Stimulated activated CD4-positive, alpha-beta T cell treated with anti-CD3 and anti-CD28 coated beads, Interleukin-15, amount 100 ng/mL, for 24 hours (primary cell): ENCODE results near the gene GSG1L.

Experiments used
- DNase-seq: peaks from one replicate; pipeline ENCODE4 v3.0.0-alpha.2; 2020

Gene GSG1L

GRCh38 chr16:27767971-27768591, 295.4 kb downstream of the GSG1L start:
- DNase-seq, result no peak

DNA sequence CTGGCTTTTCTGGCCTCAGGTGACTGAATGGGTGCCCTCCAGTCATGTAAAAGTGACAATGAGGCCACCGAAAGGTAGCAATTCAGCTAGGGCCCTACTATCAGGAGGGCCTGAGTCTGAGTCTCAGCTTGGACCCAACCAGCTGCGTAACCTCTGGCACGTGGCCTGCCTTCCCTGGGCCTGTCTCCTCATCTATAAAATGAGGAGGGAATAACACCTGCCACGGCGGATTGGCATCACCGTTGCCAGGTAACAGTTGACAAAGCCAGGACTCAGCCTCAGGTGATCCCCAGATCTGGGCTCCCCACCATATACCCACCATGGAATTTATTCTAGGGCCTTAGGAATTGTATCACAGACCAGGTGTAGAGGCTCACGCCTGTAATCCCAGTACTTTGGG, 296.4 kb downstream of the GSG1L start:
- no peak for DNase-seq

DNA sequence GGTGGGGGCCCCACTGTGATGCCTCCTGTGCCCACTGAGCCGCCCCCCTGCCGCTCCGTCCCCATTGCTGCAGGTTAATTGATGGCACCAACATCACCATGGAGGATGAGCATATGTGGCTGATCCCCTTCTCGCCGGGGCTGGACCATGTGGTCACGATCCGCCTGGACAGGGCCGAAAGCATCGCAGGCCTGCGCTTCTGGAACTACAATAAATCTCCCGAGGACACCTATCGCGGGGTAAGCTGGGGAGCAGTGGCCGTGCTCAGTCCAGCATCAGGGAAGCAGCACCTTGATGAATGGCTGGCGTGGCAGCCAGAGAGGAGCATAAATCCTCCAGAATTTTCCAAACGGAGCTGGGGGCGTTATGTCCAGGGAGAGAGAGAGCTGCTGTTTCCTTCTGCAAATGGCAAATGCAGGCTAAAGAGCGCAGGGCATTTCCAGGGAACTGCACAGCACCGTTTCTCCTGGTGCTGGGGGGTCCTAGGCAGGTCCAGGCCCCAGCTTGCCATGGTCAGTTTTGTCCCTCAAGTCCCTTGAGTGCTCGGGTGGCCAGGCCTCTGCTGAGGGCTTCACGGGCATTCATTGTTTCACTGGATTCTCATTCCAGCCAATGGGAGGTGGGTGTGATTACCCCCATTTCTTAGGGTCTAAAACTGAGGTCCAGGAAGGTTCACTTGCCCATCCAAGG, 297.1 kb downstream of the GSG1L start:
- DNase-seq, result no peak

DNA sequence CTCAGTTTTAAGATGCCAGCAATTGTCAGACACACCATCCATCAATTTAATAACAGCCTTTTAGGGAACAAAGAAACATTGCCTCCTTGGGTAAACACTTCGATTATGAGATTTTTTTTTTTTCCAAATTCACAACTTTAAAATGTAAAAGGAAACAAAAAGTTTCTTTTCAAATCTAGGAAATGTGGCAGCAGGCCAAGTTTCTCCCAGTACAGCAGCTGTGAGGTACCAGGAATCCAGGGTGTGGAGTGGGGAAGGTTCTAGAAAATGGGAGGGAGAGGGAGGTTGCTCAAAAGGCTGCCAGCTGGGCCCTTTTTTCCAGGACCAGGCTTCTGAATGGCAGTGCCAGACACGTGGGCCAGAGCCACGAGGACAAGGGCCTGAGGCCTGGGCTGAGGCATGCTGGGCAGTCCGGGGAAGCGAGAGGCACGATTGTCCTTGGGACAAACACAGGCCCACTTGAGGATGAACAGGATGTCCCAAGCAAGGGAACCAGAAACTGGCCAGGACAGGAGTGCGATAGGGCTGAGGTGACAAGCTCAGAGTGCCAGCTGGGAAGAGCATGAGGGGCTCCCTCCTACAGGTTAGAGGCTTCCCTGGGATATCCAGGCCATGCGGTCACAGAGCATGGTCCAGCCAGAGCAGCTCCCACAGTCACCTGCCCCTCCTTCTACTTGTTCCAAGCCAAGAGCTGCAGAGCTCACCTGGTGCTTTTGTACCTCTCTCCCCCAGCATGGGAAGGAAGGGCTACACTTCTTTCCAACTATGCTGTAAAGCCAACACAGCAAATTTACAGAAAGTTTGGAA, 298.4 kb downstream of the GSG1L start:
- DNase-seq, result no peak

GRCh38 chr16:27764427-27764826, 299.1 kb downstream of the GSG1L start:
- DNase-seq, result no peak

DNA sequence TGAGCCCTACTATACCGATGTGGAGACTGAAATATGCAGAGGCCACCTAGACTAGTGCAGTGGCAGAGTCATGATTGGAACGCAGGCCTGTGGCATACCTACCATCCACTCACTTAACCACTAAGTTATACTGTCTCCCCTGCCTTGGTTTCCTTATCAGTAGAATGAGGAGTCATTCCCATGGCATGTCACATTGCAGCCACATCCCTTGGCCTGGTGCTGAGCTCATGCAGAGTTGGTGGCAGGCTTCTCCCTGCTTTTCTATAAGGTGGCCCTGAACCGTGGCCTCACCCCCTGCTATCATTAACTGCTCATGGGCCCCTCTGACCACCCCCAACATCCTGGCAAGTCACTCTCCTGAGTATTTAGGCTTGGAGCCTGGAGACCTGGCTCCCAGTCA, 301.1 kb downstream of the GSG1L start:
- DNase-seq, result no peak

DNA sequence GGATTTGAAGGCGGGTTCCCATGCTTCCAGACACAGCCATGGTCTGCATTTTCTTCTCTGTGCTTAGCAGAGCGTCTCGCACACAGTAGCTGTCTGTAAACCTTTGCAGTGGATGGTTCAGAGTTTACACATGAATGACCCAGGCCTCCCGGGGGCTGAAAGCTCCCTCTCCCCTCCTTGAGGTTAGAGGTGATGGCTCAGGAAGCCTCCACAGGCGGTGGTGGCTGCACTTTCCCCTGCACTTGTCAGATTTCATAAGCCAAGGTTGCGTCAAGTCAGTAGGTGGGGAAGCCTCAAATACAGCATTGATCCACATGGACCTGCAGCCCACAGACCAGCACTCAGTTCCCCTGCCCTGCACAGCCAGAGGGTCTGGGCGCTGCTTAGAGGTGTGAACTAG, 301.7 kb downstream of the GSG1L start:
- no peak for DNase-seq

DNA sequence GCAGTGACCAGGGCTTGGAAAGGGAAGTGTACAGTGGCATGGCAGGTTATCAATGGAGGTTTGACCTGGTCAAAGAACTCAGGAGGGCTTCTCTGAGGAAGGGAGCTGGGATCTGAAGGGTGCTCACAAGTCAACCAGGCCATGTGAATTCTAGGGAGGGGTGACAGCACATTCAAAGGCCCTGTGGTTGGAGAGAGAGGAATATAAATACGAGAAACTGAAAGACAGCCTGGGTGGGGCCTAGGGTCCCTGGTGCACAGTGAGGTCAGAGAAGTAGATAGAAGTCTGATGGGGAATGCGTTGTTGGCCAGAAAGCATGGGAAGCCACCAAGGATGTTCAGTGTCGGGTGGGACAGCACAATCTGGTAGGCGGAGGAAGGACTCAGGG, 302.7 kb downstream of the GSG1L start:
- no peak for DNase-seq

DNA sequence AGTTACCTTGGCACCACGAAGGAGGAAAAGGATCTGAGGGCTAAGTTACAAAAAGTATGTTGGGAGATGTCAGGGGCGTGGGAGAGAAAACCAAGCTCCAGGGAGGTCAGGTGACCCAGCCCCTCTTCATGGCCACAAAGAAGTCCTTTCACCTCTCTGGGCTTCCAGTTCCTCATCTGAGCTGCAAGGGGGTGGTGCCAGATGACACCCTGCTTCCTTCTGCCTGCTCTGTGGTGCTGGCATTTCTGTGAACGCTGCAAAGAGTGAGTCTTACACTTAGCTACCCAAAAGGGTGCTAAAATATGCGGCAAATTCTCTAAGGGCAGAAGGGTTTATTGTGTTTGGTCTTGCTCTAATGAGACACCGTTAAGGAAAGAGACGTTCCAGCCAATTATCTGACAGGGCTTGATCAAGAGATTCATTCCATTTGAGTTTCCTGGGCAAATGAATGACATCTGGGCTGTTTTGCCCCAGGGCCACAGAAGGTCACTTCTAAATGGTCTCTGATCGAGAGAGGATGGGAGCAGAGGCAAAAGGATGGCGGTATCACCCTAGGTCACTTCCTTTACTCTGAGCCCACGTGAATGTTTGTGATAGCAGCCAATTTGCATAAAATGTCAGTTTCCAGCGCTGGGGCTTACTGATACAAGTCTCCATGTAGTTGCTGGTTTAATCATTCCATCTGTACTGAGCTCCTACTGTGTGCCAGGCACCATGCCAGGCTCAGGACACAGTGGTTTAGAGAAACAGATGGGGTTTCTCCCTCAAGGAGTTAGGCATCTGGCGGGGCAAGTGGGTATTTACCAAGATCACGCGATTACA, 303.3 kb downstream of the GSG1L start:
- no peak for DNase-seq

GRCh38 chr16:27759301-27759871, 304.1 kb downstream of the GSG1L start:
- no peak for DNase-seq

- DNase-seq, result no peak
Measured at GRCh38 chr16:27758544-27758943, 305.0 kb downstream of the GSG1L start.

DNA sequence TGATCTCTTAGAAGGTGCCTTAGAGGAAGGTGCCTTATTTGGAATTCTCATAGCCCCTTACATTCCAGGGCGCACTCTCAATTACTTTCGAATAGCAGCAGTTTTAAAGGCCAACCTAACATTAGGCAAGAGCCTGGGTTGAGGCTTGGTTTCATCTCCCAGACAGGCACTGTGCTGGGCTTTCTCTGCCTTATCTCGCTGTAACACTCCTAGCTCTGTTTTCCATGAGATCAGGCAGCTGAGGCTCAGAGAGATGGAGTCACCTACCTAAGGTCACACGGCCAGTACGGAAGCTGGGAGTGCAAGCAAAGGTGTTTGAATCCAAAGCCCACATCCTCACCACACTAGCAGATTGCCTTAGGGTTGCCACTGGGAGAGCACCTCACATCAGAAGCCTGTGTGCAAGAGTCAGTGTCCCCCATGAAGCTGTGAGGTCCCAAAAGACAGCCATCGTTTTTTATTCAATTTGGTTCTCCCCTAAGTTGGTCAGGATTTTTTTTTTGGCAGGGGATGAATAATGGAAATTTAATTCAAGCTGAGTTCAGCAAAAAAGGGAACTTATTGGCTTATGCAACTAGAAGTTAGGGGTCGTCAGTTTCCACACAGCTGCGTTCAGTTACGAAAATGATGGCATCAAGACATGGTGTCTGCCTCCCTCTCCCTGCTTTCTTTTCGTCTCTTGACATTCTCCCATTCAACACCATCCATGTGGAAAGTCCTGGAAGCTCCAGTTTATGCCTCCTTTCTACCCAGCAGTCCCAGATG, 307.1 kb downstream of the GSG1L start:
- DNase-seq, result no peak

DNA sequence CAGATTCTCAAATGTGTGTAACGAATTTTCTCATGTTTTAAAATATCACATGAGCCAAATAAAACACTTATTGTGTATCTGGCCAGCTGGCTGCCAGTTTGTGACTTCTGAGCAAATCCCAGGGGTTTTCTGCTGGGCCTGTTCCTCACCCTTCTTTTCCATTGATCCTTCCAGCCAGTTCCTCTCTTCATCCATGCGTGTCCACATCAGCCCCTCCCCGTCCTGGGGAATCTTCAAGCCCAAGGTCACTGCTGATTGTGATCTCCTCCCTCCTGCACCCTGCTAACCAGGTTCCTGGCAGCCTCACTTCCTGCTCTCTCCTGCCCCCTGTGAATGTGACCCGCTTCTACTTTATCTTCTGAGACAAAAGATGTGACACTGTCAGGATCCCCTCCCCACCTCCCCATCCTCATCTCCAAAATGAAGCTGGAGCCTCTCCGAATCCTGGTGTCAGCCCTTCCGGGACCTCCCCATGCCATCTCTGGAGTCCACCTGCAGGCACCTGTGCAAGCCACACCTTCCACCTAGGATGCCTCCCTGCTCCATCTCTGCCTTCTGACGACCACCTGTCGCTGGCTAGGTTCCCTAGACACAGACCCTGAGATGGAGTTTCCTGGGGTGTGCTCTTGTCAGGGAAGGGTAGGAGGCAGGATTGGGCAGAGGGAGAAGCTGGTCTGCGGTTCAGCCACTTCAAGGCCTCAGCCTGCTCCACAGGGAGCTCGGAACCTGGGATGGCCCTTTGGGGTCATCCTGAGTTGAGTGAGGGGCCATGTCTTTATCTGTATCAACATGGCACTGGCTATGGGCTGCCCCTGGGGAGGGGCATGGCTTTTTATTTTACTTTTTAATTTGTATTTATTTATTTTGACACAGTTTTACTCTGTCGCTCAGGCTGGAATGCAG, 308.5 kb downstream of the GSG1L start:
- no peak for DNase-seq

- no peak for DNase-seq
Measured at GRCh38 chr16:27753563-27753962, 310.0 kb downstream of the GSG1L start.

DNA sequence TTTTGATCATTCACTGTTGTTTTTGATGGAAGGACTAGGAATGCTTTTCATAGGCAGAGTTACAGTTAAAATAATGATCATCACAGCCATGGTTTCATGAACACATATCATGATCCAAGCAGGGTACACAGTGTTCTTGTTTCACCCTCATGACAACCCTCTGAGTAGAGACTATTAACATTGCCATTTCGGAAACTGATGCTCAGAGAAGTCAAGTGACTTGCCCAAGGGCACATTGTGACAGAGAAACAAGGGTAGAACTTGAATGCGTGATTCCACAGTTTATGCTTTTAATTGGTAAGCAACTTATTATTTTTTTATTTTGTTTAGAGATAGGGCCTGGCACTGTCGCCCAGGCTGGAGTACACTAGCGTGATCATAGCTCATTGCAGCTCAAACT, 311.3 kb downstream of the GSG1L start:
- no peak for DNase-seq

DNA sequence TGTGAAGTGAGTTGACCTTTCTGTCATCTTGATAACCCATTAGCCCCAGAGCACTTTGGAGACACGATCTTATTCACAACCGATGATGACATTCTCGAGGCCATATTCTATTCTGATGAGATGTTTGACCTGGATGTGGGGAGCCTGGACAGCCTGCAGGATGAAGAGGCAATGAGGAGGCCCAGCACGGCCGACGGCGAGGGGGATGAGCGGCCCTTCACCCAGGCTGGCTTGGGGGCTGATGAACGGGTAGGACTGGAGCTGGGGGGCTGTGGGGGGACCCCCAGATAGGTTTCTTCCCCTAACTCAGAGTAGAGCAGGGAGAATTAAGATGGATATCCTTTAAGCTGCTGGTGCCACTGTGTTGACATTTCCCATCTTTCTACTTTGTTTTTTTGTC, 311.8 kb downstream of the GSG1L start:
- no peak for DNase-seq

DNA sequence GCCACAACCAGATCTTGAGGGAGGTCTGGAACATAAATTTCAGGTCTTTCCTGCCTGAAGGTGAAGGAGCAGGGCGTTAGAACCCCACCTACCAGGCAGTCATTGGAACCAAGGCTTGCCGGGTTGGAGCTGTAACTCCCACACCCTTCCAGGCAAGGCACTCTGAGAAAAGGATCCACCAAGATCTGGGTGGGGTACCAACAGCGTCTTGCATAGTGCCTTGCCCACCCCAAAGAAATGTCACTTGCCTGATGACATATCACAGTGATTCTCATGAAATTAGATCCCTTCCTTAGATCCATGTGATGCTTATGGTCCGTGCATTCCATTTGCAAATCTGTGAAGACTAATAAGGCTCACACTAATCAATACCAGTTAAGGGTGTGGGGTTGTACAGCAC, 312.3 kb downstream of the GSG1L start:
- no peak for DNase-seq

DNA sequence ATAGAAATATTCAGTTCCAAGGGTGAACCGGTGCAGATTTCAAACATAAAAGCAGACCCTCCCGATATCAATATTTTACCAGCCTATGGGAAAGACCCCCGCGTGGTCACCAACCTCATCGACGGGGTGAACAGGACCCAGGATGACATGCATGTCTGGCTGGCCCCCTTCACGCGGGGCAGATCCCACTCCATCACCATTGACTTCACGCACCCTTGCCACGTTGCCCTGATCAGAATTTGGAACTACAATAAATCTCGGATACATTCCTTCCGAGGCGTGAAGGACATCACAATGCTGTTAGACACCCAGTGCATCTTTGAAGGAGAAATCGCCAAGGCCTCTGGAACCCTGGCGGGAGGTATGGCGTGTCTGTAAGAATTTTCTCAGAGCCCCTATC, 313.6 kb downstream of the GSG1L start:
- no peak for DNase-seq

GRCh38 chr16:27749547-27749875, 314.0 kb downstream of the GSG1L start:
- DNase-seq, result no peak

- peak; percentile 37 for DNase-seq
Measured at GRCh38 chr16:27748868-27749546, 314.5 kb downstream of the GSG1L start.

DNA sequence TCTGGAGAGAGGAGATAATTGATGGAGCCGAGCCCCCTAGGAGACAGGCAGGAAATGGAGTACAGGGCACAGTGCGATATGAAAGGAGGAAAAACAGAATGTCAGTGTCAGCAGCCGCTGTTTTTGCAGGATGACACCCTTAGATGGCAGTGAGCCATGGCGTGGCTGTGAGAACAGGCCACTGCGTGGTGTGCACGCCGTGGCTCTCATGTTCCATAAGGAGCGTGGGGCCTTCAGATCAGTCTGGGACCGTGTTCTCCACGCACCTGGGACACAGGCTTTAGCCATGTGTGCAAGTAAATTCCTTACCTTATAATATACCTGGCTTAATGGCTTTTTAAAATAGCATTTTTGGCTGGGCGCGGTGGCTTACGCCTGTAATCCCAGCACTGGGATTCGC, 315.6 kb downstream of the GSG1L start:
- no peak for DNase-seq
